HG03354 (cell line): ENCODE results near the gene ITPKC.

Experiments
- ATAC-seq: cut with Tn5 transposase; IDR thresholded peaks from one replicate; pipeline ENCODE4 v1.9.1; 2021; ENCODE audit warnings: mild to moderate bottlenecking; ENCODE audit not compliant: unreplicated experiment, poor library complexity, severe bottlenecking

ITPKC gene

GRCh38 chr19:40689339-40690049 is 27.4 kb upstream of the ITPKC start:
- no peak for ATAC-seq

DNA sequence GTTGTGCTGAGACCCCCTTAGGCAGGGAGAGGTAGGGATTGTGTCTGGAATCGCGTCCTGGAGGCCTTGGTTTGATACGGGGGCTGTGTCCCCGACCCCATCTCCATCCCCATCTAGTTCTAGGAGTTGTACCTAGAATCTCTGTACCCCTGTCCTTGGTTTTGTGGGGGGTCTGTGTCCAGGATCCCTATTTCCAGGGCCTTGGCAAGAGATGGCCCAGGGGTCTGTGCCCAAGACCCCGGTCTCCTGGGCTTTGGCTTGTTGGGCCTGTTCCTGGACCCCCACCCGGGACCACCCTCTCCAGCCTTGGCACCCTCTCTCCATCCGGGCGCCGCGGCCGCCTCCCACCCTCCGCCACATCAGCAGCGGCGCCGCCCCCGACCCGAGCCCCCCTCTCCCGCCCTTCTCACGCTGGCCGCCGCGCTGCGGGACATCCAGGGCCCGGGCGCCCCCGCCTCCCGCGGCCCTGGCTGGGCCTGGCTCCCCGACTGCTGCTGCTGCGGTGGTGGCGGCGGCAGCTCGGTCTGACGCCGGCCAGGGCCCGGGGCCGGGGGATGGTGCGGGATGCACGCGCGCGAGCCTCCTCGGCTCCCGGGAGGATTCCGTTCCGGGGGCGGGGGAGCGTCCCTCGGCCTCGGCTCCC is 26.7 kb upstream of the ITPKC start, which contains the start of gene NUMBL:
TSS of gene NUMBL (minus strand) at position 602 of the 643 bp plus-strand sequence. CDS start at position 434, 168 bp downstream.
- no peak for ATAC-seq

GRCh38 chr19:40690693-40691420 is 26.1 kb upstream of the ITPKC start:
- ATAC-seq, result peak; percentile 63

GRCh38 chr19:40691421-40692211 is 25.3 kb upstream of the ITPKC start:
- ATAC-seq, result no peak

- ATAC-seq, result no peak
Measured at GRCh38 chr19:40692212-40692551, 24.7 kb upstream of the ITPKC start.

DNA sequence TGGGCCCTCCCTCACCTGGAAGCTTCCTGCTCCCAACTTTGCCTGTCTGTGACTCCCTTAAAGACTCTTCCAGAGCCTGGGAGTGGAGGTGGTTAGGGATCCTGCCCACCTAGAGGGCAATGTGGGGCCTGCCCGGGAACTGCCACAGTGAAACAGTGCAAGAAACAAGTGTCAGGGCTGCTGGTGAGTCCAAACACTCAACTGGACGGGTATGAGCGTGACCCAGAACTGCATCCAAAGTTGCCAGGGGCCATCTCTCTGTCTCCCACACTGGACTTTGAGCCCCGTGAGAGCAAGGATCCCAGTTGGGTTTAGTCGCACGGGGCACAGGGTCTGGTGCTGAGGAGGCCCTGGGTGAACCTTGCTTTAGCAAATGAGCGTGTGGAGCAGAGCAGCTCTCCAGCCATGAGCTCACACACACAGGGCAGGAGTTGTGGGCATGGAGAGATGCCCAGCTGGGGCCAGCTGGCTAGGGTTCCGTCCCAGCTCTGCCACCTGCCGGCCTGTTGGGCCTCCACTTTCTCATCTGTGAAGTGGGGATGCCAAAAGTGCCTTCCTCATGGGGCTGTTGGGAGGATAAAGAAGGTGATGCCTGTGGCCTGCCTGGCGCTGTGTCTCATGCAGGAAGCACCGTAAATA is 23.6 kb upstream of the ITPKC start:
- no peak for ATAC-seq

DNA sequence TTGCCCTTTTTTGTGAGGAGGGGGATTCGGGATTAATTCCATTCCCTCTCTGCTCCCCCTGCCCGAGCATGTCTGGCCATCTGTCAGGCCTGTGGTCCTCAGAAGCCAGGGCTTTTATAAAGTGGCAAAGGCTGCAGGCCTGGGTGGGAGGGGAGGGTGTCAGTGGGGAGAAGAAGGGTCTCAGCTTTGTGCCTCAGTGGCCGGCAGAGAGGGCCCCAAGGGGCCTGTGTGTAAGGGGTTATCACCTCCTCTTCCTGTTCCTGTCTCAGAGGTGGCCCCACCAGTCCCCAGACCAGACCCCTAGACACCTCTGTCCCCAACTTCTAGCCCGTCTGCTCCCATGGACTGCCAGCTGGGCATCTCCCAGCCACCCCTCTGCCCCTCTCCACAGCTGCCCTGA is 23.0 kb upstream of the ITPKC start:
- no peak for ATAC-seq

GRCh38 chr19:40695881-40696280 is 21.0 kb upstream of the ITPKC start:
- ATAC-seq, result no peak

DNA sequence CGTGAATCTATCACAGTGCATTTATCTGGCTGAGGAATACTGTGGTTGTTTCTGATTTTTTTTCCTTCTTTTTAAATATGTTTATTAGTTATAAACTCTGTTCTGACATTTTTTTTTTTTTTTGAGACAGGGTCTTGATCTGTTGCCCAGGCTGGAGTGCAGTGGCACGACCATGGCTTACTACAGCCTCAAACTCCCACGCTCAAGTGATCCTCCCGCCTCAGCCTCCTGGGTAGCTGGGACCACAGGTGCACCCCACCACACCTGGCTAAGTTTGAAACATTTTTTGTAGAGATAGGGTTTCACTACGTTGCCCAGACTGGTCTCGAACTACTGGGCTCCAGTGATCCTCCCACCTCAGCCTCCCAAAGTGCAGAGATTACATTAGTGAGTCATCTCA is 19.9 kb upstream of the ITPKC start:
- ATAC-seq, result no peak

DNA sequence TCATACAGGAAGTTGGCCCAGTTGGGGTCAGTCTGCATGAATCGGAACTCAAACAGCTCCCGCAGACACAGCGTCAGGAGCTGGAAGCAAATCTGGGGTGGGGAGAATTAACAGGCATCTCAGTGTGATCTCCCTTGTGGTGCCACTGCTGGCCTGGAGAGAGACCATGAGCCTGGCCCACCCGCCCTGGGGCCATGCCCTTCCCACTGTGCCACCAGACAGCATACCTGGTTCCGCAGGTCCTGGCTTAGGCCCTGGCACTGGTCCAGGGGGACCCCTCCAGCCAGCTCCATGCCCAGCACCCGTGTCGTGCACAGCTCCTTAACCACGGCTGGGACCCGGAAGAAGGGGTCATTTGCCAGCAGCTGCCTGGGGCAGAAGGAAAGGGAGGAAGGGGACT is 16.8 kb upstream of the ITPKC start:
- no peak for ATAC-seq

DNA sequence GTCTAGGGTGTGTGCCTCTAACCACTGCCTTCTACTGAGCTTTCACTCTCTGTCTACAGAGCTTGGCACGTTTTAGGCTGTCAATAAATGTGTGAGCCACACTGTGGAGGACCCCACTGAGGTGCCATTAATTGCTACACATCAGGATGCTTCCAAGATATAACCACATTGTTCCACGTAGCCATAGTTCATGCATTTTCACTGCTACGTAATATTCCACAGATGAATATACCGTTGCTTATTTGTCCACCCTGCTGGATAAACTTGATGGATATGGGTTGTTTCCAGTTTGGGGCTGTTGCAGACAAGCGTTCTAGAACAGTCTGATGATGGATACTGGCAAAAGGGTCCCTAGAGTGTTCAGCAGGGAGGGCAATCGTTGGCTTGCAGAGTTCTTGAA is 15.2 kb upstream of the ITPKC start:
- no peak for ATAC-seq

- no peak for ATAC-seq
Measured at GRCh38 chr19:40702337-40703012, 14.4 kb upstream of the ITPKC start.

DNA sequence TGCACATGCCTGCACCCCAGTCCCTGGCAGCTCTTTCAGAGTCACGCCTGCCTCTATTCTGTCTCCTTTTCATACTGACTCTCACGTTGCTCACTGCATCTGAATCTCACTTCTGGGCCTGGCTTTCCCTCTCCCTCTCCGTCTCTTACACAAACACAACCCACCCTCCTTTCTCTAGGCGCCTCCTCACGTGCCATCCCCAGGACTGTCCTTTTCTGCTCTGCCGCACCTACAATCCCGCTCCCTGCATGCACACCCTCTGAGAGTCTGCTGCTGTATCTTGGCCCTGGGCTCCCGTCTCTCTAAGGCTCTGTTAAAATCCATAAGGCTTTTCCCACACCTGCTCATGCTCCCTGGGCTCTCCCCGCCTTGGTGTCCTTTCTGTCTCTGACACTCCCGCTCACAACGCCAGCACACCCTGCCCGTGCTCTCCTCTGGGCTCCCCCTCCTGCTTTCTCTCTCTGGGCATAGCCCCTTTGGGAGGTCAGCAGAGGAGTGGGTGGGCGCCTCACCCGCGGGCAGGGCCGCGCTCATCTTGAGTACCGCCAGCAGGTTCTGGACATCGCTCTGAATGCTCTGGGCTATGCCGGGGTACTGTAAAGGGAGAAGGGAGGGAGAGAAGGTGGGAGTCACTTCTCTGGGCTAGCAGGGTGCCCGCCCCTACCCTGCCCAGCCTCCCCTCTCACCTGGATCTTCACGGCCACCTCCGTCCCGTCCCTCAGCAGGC is 13.7 kb upstream of the ITPKC start:
- ATAC-seq, result no peak

- ATAC-seq, result no peak
Measured at GRCh38 chr19:40704491-40705361, 12.2 kb upstream of the ITPKC start.

- ATAC-seq, result no peak
Measured at GRCh38 chr19:40705362-40705651, 11.6 kb upstream of the ITPKC start.

- ATAC-seq, result no peak
Measured at GRCh38 chr19:40705950-40706619, 10.8 kb upstream of the ITPKC start.

DNA sequence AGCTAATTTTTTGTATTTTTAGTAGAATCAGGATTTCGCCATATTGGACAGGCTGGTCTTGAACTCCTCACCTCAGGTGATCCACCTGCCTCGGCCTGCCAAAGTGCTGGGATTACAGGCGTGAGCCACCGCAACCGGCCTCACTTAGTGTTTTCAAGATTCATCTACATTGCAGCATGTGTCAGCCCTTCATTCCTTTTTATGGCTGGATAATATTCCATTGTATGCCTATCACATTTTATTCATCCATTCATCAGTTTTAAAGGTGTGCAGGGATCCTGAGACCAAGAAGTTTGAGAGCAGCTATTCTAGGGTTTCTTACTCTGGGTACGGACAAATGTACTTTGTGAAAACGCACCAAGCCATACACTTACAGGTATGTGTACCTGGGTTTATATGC is 9.3 kb upstream of the ITPKC start:
- ATAC-seq, result no peak
